GM21825 (cell line): Measurements from ENCODE around the gene MCAT.
A peak's percentile ranks its signal among the peaks of the same experiment; 100 is the strongest.

ENCODE experiments used
- ATAC-seq: cut with Tn5 transposase; IDR thresholded peaks from one replicate; pipeline ENCODE4 v1.9.1; 2021; ENCODE audit warnings: mild to moderate bottlenecking, moderate library complexity; ENCODE audit not compliant: unreplicated experiment

Gene MCAT

GRCh38 chr22:43094551-43094950 is 48.6 kb downstream of the MCAT start:
- ATAC-seq = no peak

GRCh38 chr22:43094085-43094484 is 49.1 kb downstream of the MCAT start:
- ATAC-seq = no peak

GRCh38 chr22:43092085-43092484 is 51.1 kb downstream of the MCAT start:
- no peak for ATAC-seq

GRCh38 chr22:43090130-43090789 is 52.9 kb downstream of the MCAT start:
- ATAC-seq = no peak

- peak; percentile 62 for ATAC-seq
Observed at GRCh38 chr22:43088984-43089717, 54.0 kb downstream of the MCAT start, which contains the start of gene TTLL1. Gene TTLL1, minus strand, starts transcription at chr22:43089391. Its CDS starts 13,805 bp downstream, at chr22:43075586.

GRCh38 chr22:43088627-43088983 is 54.6 kb downstream of the MCAT start:
- ATAC-seq = no peak

- no peak for ATAC-seq
Observed at GRCh38 chr22:43085658-43086606, 57.3 kb downstream of the MCAT start.
